Activated naive CD8-positive, alpha-beta T cell treated with anti-CD3 and anti-CD28 coated beads, Interleukin-2, amount 50 U/mL, for 24 hours (primary cell): ENCODE measurements around the gene RTEL1.
A peak's percentile ranks its signal among the peaks of the same experiment; 100 is the strongest.
"Not testable (repeated sequence)": the region's sequence is repeated elsewhere in the genome, so short reads cannot be mapped to it uniquely, and the experiment has no call there.

ENCODE experiments used
- ATAC-seq: fragments of 150-1000 bp; cut with Tn5 transposase; one replicate; pipeline ENCODE4 v1.10.0; 2021
- DNase-seq: peaks from one replicate; pipeline ENCODE4 v3.0.0; 2021
- H3K27ac Mint-ChIP-seq: one replicate; pipeline ENCODE4 v1.8.0; 2021; ENCODE audit warnings: mild to moderate bottlenecking, mixed read lengths
- H3K27me3 Mint-ChIP-seq: one replicate; pipeline ENCODE4 v1.8.0; 2021; ENCODE audit warnings: mixed read lengths
- H3K36me3 Mint-ChIP-seq: one replicate; pipeline ENCODE4 v1.8.0; 2021; ENCODE audit warnings: low read depth, mixed read lengths
- H3K4me1 Mint-ChIP-seq: one replicate; pipeline ENCODE4 v1.8.0; 2021; ENCODE audit warnings: mixed read lengths
- H3K4me3 Mint-ChIP-seq: one replicate; pipeline ENCODE4 v1.8.0; 2021; ENCODE audit warnings: mild to moderate bottlenecking, moderate library complexity, mixed read lengths
- H3K9me3 Mint-ChIP-seq: one replicate; pipeline ENCODE4 v1.8.0; 2021; ENCODE audit warnings: mixed read lengths

The RTEL1 gene

DNA sequence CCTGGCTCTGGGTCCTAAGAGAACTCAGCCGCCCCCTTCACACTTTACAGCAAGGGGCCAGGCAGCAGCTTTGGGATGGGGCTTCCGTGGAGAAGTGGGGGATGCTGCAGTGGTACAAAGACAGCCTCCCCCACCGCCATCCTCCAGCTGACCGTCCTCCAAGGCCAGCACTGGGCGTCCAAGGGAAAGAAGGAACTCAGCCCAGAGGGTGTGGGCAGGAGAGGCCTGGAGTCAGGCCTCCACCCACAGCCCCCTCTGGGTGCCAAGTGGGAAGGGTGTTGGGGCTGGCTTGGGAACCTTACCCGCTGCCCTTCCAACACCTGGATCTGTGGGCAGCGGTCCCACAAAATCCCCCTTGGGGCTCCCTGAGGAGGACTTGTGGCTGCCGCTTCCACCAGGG is 18.0 kb upstream of the RTEL1 start:
- H3K4me3 Mint-ChIP-seq: peak overlapping the region; percentile 78
- H3K27me3 Mint-ChIP-seq: no peaks in the 10 kb centered on the region
- peaks cover 43% of the 10 kb centered on the region for H3K4me1 Mint-ChIP-seq
- no peak for ATAC-seq
- DNase-seq: no peak
- peak overlapping the region; percentile 89 for H3K27ac Mint-ChIP-seq
- H3K36me3 Mint-ChIP-seq: no peaks in the 10 kb centered on the region
- no peaks in the 10 kb centered on the region for H3K9me3 Mint-ChIP-seq

GRCh38 chr20:63640686-63641085 is 17.4 kb upstream of the RTEL1 start:
- H3K9me3 Mint-ChIP-seq, DNase-seq, H3K27me3 Mint-ChIP-seq, ATAC-seq, H3K36me3 Mint-ChIP-seq, H3K27ac Mint-ChIP-seq: not testable (repeated sequence)
- Mint-ChIP-seq H3K4me1 (peaks cover 37% of the 10 kb centered on the region), H3K4me3 (peak overlapping the region; percentile 78)

DNA sequence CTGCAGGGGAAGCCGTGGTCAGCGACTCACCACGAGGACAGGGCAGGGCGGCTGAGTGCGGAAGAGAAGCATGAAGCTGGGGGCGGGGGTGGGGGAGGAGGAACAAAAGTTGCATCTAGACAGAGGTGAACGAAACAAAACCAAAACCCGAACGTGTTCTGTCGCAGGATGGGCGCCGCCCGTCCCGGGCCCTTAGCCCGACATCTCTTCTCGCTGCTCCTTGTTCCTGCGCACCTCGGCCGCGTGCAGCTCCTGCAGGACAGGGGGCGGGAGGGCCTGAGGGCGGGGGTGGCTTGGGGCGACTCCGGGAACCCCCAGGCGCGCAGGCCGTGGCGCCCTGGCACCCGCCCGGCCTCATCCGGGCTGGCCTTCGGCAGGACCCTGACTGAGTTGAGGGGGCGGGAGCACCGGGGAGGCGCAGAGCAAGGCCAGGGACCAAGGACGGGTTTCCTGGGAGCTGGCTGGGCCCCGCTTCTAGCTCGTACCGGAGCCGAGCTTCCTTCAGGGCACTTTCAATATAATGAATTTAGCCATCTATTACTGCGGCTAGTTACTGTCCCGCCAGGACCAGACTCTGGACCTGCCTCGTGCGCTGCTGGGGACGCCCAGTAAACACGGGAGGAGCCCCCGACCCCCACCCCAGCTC is 16.8 kb upstream of the RTEL1 start:
- DNase-seq (peak; percentile 54), ATAC-seq (peak; percentile 21)
- peak overlapping the region; percentile 78 for H3K4me3 Mint-ChIP-seq
- no peaks in the 10 kb centered on the region for H3K36me3 Mint-ChIP-seq
- H3K9me3 Mint-ChIP-seq: no peaks in the 10 kb centered on the region
- no peaks in the 10 kb centered on the region for H3K27me3 Mint-ChIP-seq
- no peak overlapping the region for H3K27ac Mint-ChIP-seq
- H3K4me1 Mint-ChIP-seq: peaks cover 33% of the 10 kb centered on the region

DNA sequence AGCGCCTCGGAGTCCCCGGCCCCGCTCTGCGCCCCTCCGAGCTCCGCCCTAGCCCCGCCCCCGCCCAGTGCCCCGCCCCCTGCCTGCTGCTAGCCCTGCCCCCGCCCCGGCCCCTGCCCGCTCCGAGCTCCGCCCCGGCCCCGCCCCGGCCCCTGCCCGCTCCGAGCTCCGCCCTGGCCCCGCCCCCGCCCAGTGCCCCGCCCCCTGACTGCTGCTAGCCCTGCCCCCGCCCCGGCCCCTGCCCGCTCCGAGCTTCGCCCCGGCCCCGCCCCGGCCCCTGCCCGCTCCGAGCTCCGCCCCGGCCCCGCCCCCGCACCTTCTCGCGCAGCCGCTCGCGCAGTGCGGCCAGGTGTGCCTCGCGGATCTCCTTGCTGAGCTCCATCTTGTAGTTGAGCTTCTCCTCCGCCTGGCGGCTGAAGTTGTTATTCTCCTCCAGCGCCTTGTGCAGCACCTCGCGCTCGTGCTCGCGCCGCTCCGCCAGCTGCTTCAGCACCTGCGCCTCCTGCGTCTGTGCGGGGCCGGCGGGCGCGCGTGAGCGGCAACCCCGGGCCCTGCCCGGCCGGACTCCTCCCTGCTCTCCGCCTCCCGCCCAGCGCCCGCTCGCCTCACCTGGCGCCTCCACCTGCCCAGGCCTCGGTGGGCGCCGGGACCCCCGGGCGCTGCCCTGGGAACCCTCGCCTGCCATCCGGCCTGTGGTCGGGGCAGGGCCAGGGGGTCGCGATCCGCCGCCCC is 16.2 kb upstream of the RTEL1 start:
- H3K27me3 Mint-ChIP-seq: no peaks in the 10 kb centered on the region
- ATAC-seq: peak; percentile 58
- H3K4me3 Mint-ChIP-seq: peak overlapping the region; percentile 78
- H3K9me3 Mint-ChIP-seq: no peaks in the 10 kb centered on the region
- H3K36me3 Mint-ChIP-seq: no peaks in the 10 kb centered on the region
- peak; percentile 99 for DNase-seq
- H3K4me1 Mint-ChIP-seq: peaks cover 28% of the 10 kb centered on the region
- no peak overlapping the region for H3K27ac Mint-ChIP-seq

DNA sequence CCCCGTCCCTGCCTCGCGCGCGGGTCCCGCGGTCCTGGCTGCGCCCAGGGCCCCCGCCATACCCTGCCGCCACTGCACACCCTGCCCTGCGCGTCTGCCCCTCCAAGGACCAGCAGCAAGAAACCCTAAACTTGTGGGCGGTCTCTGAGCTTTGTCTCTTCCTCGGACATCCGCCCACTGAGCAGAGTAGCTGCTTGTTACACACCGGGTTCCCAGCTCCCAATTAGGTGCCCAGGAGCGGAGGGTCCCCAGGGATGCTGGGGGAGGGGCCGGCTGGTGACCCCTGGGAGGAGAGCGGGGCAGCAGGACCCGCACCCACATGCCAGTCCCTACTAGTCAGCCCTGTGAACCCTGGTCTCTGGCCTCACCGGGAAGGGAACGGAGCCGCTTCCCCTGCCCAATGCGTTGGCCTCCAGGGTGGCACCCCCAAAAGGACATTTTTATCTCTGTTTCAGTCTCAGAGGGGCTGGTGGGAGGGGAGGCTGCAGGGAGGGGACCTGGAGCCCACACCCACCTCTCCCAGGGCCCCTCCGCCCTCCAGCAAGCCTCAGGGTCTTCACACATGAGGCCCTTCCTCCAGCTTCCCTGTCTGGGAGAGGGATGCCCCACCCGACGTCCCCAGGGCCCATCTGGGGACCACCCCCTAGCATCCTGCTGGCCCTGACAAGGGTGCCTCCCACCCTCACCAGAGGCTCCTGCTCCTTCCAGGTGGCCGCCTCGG is 15.4 kb upstream of the RTEL1 start:
- no peaks in the 10 kb centered on the region for H3K36me3 Mint-ChIP-seq
- DNase-seq (no peak), ATAC-seq (no peak)
- H3K9me3 Mint-ChIP-seq: no peaks in the 10 kb centered on the region
- no peaks in the 10 kb centered on the region for H3K27me3 Mint-ChIP-seq
- H3K4me3 Mint-ChIP-seq: peak overlapping the region; percentile 60
- H3K4me1 Mint-ChIP-seq: peaks cover 22% of the 10 kb centered on the region
- H3K27ac Mint-ChIP-seq: no peak overlapping the region

GRCh38 chr20:63643499-63643898 is 14.6 kb upstream of the RTEL1 start:
- H3K36me3 Mint-ChIP-seq: no peaks in the 10 kb centered on the region

DNA sequence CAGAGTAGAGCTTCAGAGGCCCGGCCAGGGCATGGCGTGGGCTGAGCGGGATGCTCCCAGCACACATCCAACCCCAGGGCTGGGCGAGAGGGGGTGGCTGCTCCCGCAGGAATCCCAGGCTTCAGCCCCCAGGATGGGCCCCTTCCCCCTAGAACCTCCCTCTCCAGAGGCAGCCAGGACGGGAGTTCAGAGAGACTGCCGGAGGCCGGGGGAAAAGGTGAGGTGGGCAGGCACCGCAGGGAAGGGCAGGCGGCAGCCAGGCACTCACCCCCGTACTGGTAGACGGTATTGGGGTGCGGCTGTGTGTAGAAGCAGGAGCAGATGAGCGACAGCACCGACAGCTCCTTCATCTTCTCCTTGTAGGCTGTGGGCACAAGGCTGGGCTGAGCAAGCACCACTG is 14.2 kb upstream of the RTEL1 start:
- Mint-ChIP-seq H3K27ac (no peak overlapping the region), H3K4me1 (peaks cover 12% of the 10 kb centered on the region), H3K27me3 (no peaks in the 10 kb centered on the region), H3K4me3 (no peak overlapping the region), H3K36me3 (no peaks in the 10 kb centered on the region), H3K9me3 (no peaks in the 10 kb centered on the region)
- no peak for DNase-seq
- no peak for ATAC-seq

More at GRCh38 chr20:63643499-63643898, 14.6 kb upstream of the RTEL1 start:
- Mint-ChIP-seq H3K27ac (no peak overlapping the region), H3K27me3 (no peaks in the 10 kb centered on the region), H3K4me3 (peak overlapping the region; percentile 60), H3K9me3 (no peaks in the 10 kb centered on the region), H3K4me1 (peaks cover 16% of the 10 kb centered on the region)
- ATAC-seq (no peak), DNase-seq (no peak)

- Mint-ChIP-seq H3K27me3 (no peaks in the 10 kb centered on the region), H3K4me3 (no peak overlapping the region), H3K27ac (no peak overlapping the region), H3K36me3 (no peaks in the 10 kb centered on the region), H3K4me1 (peaks cover 2% of the 10 kb centered on the region), H3K9me3 (no peaks in the 10 kb centered on the region)
- ATAC-seq (no peak), DNase-seq (no peak)
Observed at GRCh38 chr20:63645218-63645617, 12.9 kb upstream of the RTEL1 start.

DNA sequence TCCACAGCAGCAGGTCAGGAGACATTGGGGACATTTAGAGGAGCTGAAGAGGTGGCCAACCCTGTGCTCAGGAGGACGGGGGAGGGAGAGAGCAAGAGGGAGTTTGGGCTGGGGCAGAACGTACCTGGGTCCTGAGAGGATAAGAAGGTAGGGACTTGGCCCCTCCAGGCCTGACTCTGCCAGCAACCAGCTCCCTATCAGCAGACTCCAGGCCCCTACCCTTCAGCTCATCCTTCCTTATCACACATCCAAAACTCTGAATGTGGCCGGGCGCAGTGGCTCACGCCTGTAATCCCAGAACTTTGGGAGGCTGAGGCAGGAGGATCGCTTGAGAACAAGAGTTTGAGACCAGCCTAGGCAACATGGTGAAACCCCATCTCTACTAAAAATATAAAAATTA is 9.9 kb upstream of the RTEL1 start:
- H3K9me3 Mint-ChIP-seq: no peaks in the 10 kb centered on the region
- DNase-seq (no peak), ATAC-seq (no peak)
- no peak overlapping the region for H3K27ac Mint-ChIP-seq
- peaks cover 7% of the 10 kb centered on the region for H3K4me1 Mint-ChIP-seq
- H3K36me3 Mint-ChIP-seq: no peaks in the 10 kb centered on the region
- no peak overlapping the region for H3K4me3 Mint-ChIP-seq
- H3K27me3 Mint-ChIP-seq: peaks cover 3% of the 10 kb centered on the region

- peaks cover 3% of the 10 kb centered on the region for H3K27me3 Mint-ChIP-seq
- H3K9me3 Mint-ChIP-seq: no peaks in the 10 kb centered on the region
- H3K27ac Mint-ChIP-seq: no peak overlapping the region
- DNase-seq: no peak
- no peak for ATAC-seq
- peaks cover 11% of the 10 kb centered on the region for H3K4me1 Mint-ChIP-seq
- no peaks in the 10 kb centered on the region for H3K36me3 Mint-ChIP-seq
- H3K4me3 Mint-ChIP-seq: no peak overlapping the region
Observed at GRCh38 chr20:63648895-63649589, 9.1 kb upstream of the RTEL1 start.

DNA sequence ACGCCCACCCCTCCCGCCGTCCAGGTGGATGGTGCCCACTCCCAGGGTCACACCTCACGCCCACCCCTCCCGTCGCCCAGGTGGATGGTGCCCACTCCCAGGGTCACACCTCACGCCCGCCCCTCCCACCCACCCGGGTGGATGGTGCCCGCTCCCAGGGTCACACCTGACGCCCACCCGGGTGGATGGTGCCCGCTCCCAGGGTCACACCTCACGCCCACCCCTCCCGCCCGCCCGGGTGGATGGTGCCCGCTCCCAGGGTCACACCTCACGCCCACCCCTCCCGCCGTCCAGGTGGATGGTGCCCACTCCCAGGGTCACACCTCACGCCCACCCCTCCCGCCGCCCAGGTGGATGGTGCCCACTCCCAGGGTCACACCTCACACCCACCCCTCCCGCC is 7.6 kb upstream of the RTEL1 start:
- H3K27ac Mint-ChIP-seq, ATAC-seq, H3K4me3 Mint-ChIP-seq, H3K36me3 Mint-ChIP-seq, DNase-seq, H3K27me3 Mint-ChIP-seq, H3K9me3 Mint-ChIP-seq: not testable (repeated sequence)
- peaks cover 19% of the 10 kb centered on the region for H3K4me1 Mint-ChIP-seq

GRCh38 chr20:63651942-63652191 is 6.2 kb upstream of the RTEL1 start:
- ATAC-seq (no peak), DNase-seq (no peak)
- no peaks in the 10 kb centered on the region for H3K9me3 Mint-ChIP-seq
- peaks cover 3% of the 10 kb centered on the region for H3K27me3 Mint-ChIP-seq
- H3K4me1 Mint-ChIP-seq: peaks cover 20% of the 10 kb centered on the region
- H3K27ac Mint-ChIP-seq: no peak overlapping the region
- H3K4me3 Mint-ChIP-seq: peak overlapping the region; percentile 71
- no peaks in the 10 kb centered on the region for H3K36me3 Mint-ChIP-seq

- H3K9me3 Mint-ChIP-seq: no peaks in the 10 kb centered on the region
- no peak overlapping the region for H3K27ac Mint-ChIP-seq
- peaks cover 21% of the 10 kb centered on the region for H3K4me1 Mint-ChIP-seq
- no peaks in the 10 kb centered on the region for H3K36me3 Mint-ChIP-seq
- ATAC-seq: peak; percentile 17
- H3K4me3 Mint-ChIP-seq: peak overlapping the region; percentile 42
- DNase-seq: peak; percentile 44
- peaks cover 3% of the 10 kb centered on the region for H3K27me3 Mint-ChIP-seq
Observed at GRCh38 chr20:63652192-63652980, 5.7 kb upstream of the RTEL1 start.
